GM21619 (cell line): ENCODE data around the gene MLN.
A peak's percentile ranks its signal among the peaks of the same experiment; 100 is the strongest.

ENCODE experiments used
- ATAC-seq: cut with Tn5 transposase; IDR thresholded peaks from one replicate; pipeline ENCODE4 v1.9.1; 2021; ENCODE audit not compliant: unreplicated experiment

The MLN gene

DNA sequence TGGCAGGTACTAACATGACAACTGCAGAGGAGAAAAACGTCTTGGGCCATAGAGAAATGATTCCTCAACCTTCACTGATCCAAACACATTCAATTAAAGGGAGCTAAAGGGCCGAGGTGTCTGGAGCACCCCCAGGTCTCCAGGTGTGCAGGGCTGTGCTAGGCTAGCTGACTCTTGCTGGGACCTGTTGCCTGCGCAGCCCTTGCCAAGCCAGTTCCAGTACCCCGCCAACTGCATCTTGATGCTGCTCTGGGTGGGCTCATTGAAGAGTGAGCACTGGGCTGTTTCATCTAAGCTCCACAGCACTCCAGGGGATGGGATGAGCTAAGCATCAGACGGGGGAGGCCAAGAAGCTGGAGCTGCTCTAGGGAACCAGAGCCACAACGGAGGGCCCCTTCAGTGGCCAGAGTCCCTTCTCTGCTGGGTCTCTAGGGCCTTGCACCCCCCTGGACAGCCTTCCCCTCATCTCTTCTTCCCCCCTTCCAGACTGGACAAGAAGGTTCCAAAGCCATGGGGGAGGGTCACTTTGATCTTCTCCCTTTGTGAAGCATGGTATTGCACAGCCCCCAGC is 30.8 kb downstream of the MLN start:
- no peak for ATAC-seq

DNA sequence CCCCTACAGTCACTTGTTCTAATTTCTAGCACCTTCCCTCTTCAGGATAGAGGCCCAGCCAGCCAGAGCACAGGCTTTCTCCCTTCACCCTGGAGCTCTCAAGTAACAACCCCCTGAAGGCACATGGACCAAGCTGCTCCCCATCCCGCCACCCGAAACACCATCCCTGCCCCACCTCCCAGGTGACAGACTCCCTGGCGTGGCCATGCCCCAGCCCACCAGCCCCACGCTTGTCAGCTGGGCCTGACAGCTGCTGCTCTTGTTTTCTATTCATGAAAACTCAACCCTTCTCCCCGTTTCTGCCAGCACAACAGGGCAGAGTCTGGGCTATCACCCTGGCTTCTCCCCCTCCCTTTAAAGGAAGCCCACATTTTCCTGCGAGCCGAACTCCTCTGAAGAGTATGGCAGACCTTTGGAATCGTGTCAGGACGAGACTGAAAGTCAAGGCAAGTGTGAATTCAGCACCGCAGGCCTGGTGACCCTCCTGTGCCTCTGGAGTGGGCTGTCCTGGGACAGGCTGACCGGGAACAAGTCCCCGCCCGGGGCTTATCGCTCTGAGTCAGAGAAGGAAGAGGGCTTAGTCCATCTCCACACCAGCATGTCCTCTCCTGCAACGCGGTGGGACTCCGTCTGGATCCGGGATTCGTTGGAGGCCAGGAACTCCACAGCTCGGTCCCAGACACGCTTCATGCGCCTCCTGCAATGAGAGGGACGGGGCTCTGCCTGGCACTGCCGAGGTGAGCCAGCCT is 31.5 kb downstream of the MLN start:
- ATAC-seq = no peak

DNA sequence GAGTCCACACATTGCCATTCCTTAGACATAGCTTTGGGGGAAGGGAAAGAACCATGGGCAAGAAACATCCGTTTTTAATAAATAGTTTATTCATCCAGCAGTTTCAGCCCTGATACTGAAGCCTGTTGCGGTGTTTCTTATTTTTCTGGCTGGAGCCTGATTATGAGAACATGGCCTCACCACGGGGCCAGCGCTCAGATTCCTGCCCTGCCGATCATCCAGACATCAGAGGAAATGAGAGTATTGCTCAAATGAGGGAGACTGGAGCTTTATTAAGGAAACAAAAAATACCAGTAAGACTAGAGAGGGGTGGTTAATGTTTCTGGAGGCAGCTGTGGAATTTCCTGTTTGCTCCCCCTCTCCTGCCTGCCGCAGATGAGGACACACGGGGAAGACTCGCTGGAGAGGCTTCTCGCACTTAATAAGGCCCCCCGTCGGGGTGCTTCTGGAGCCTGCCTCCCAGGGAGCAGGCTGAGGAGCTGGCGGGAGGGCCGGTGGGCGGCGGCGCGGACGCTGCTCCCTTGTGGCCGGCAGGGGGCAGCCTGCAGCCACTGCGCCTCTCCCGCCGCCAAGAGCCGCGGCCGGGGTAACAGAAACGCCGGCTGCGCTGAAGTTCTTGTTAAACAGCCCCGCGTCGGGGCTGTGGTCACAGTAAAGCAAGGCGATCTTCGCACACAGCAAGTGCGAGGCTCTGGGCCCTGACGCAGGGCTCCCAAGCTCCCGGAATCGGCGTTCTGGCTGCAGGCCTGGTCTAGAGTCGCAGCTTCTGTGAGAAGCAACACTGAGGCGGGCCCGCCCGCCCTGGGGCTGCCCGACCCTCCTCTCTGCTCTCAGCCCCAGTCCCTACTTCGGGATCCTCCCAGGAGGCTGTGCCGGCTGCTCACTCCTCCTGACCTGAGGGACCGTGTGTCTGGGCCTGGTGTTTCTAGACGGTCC is 32.4 kb downstream of the MLN start:
- no peak for ATAC-seq

DNA sequence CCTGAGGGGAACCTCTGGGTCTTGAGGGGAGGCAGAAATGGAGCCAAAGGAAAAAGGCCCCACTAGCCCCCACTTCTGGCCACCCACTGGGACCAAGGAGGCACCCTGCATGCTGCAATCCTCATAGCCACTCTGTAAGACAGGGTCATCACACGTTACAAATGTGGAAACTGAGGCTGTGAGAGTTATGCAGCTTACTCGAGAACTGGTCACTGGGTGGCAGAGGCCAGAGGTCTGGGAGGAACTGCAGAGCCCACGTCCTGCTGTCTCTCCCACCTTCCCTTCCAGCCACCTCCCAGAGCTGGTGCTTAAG is 33.0 kb downstream of the MLN start:
- ATAC-seq = no peak

DNA sequence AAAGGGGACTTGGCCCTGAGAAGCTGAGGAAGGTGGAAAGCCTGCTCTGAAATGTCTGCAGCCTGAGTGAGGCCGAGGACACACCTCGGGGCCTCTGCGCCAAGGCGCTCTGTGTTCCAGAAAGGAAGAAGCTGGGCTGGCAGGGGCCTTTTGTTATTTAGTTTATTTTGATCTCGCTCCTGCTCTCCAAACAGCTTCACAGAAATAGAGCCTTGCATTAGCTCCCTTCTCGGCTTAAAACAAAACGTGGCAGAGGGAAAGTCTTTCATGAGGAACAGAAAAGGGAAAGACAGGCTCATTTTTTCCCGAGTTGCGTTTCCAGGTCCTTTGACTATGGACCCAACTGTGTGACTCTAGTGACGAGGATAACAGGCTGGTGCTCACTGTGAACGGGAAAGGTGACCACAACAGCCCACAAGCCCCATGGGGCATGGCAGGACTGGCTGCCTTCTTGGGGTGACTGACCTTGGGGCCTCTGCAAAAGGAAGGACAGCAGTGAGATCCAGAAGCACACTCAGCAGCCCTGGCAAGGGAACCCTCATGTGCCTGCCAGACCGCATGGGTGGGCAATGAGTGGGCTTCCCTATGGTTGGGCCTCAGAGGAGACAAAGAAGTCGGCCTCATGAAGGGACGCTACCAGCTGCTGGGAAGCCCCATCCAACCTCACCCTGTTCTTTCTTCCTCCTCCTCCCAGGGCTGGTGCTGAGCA is 33.5 kb downstream of the MLN start:
- no peak for ATAC-seq

DNA sequence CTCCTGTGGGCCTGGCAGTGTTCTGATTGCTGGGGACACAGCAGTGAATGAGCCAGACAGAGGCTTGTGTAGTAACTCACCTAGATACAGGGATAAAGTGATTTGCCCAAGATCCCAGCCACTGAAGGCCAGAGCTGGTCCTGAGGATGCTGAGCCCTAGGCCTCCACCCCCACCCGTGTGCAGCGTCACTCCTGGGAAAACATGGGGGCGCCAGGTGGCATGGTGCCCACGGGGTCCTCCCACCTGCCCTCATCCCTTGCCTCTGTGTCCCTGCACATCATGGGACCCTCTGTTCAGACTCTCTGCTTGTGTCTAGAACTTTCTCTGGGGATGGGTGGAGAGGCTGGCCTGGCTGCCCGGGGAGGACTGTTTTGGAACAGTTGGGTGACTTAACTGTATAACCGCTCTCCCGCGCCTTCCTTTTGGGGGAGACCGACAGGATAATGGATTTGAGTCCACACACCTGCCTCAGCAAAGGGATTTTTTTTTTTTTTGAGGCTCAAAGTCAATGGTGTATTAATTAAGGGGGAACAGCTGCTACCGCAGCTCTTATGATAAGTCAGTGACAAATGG is 34.5 kb downstream of the MLN start:
- ATAC-seq = no peak

DNA sequence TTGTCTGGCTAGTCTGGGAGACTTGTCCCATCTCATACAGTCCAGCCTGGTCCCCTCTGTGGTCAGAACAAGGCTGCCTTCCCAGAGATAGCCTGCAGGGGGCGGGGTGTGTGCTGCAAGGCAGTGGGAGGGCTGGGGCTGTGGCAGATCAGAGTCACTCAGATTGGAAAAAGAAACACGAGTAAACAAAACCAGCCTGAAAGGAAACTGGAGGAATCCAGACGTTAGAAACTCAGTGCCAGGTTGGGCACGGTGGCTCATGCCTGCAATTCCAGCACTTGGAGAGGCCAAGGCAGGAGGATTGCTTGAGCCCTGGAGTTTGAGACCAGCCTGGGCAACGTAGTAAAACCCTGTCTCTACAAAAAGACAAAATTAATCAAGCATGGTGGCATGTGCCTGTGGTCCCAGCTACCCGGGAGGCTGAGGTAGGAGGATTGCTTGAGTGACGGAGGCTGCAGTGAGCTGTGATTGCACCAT is 35.1 kb downstream of the MLN start:
- ATAC-seq = peak; percentile 57

DNA sequence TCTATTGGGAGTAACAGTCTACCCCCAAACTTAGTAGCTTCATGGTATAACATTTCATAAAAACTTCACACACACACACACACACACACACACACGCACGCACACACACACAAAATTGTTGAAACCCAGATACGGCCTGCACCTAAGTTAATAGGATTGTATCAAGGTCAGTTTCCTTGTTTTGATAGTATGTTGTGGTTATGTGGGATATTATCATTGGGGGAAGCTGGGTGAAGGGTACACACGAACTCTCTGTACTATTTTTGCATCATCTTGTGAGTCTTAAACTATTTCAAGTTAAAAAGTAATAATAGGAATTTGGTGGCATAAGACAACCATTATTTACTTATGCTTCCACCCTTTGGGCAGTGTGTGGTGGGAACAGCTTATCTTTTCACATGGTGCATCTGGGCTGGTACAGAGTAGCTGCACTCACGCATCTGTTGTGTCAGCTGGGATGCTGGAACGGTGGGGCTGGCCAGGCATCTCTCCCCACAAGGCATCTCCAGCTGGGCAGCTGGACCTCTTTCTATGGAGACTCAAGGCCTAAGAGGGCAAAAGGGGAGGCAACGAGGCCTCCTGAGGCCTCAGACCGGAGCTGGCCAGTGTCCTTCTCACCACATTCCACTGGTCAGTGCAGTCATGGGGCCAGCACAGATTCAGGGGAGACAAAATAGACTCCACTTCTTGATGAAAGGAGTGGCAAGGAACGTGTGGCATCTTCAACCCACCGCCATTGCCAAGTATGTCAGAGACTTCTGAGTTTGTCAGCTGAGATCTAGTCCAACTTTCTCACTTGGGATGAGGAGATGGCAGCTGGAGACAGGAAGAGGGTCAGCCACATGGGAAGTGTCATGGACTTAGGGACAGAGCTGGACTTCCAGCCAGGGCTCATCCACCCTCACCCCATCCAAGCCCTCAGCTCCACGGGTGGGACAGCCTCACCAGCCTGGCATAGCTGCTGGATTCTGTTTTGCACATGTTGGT is 36.6 kb downstream of the MLN start:
- no peak for ATAC-seq

DNA sequence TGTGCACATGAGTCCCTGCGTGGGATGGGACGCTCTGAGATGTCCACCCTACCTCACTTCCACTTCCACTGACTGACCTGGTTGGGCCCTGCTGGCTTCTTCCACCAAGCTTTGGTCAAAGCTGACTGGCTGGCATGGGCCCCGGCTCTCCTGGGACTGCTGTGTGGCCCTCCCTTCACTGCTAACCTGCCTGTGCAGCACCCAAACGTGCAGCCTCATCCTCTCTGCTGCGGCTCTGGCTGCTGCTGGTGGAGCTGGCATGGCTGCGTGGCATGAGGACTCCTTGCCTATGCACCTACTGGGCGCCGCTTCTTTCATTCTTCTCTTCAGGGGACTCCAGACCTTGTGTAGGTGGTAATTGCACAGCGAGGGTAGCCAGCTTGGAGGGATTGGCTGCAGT is 38.4 kb downstream of the MLN start:
- ATAC-seq = no peak

DNA sequence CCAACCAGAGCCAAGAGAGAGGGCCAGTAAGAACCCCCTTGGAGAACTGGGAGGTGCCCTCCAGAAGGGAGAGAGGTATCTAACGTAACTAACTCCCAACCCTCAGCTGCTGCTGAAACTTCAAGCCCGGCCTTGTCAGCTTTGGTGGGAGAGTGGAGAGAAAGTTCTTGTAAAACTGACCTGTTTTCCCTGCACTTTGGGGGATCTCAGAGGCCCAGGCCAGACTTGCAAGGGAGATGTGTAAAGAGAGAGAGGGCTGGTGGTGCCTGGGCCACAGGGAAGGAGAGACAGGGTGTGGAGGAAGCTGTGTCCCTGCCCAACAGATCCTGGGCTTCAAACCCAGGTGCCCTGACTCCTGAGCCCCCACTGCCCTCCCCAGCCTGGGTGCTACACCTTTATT is 39.8 kb downstream of the MLN start:
- ATAC-seq = no peak

DNA sequence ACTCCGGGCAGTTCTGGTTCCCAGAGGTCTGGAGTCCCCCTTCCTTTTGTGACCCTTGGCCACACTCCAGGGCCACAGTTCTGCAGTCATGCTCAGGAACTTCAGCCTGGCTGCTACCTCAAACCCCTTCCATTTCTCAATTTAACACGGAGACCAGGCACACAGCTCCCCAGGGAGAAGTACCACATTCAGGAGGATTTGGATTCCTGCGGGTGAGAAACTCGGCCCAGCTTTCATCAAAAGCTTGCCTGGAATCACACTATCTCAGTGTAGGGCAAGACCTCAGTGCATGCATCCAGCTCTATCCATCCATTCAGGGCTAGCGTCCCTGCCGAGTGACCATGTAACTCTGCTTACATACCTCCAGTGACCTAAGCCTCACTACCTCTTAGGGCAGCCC is 40.3 kb downstream of the MLN start:
- no peak for ATAC-seq

DNA sequence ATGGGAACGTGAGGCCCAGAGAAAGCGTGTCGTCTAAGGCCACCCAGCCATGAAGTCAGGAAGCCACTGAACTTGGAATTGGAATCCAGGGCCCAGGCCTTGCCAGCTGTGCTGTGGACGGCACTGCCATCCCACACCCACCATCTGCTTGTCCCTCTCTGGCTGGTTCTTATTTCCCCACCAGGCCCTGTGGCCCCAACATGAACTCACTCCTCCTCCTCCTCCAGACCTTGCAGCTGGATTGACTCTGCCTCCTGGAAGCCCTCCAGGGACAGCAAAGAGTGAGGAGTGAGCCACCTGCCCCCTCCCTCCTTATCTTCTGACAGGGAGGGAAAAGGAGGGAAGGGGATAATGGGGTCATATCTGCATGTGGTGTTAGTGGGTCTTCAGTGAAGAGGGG is 41.1 kb downstream of the MLN start:
- no peak for ATAC-seq

DNA sequence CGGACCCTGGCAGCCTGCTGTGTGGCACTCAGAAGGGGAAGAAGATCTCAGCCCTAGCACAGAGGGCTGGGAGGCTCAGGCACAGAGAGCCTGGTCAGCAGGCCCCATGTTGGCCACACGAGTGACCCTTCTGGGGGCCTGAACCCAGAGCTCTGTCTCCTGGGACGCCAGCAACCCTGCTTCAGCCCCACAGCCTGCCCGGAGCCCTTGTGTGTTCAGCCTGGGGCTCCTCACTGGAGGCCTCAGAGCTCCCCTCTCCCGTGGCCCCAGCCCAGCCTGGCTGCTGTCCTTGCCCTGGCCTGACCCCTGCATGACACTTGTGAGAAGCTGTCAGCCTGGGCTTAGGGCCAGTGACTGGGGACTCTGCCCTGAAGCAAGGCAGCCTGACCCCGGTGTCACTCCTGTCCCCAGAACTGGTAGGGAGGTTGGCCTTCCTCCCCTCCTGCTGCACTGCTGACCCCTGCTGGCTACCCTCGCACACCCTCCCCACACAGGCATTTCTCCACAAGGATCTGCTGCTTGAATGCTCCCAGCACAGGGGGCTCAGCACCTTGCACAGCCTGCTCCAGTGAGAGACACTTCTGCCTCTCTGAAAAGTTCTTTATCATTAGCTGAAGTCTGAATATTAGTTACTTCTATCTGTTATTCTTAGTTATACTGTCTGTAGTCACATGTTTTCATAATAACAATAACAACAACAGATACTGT is 41.7 kb downstream of the MLN start:
- no peak for ATAC-seq

DNA sequence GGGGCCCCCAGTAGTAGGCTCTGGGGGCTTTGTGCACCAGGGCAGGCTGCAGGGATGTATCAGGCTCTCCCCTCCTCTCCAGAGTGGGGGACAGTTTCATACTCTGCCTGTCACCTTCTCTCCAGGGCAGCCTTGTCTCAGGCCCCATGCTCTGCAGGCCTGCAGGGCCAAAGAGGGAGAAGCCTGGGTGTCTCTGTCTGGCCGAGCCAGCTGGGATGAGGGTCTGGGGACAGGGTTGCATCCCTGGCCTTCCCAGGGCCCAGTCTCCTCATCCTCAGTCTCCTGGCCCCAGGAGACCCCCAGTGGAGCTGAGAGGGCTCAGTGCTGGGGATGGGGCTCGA is 42.3 kb downstream of the MLN start:
- no peak for ATAC-seq

DNA sequence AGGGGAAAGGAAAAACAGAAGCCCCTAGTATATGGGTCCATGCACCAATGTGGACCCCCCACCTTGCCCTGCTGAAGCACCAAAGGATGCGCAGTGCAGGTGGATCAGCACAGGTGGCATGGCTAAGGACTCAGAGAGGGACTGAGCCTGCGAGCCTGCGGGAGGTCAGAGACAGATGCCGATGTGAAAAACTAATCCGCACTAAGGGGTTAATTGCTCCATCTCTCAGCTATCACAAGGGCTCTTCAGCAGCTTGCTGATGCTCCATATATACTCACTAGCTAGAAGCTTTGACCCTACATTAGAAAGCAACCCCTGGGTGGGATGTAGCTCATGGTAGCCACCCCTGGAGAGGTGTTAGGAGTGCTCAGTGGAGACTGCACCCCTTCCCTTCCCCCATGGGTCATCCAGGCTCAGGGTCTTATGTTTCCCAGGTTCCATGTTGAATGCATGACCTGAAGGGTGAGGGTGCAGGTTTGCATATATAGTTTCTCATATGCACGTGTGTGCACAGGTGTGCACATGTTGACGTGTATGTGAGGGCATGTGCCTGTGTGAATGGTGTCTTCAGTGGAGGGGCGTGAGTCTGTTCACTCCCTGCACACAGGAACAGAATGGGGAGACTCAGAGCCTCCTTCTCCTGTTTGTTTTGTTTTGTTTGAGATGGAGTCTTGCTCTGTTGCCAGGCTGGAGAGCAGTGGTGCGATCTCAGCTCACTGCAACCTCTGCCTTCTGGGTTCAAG is 43.7 kb downstream of the MLN start:
- ATAC-seq = no peak

DNA sequence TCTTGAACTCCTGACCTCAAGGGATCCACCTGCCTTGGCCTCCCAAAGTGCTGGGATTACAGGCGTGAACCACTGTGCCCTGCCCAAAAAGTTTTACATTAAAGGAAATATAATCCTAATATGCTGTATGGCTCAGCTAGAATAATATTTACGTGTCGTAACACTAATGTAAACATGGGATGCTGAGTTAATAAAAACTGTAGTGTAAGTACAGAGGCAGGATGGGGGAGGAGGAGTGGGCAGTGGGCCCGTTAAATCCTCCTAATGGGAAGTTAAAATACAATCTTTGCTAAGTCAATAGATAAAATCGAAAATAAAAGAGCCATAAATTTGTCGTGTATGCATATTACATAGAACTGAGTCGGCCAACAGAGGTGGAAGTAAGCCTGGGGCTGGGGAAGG is 45.0 kb downstream of the MLN start:
- ATAC-seq = no peak

DNA sequence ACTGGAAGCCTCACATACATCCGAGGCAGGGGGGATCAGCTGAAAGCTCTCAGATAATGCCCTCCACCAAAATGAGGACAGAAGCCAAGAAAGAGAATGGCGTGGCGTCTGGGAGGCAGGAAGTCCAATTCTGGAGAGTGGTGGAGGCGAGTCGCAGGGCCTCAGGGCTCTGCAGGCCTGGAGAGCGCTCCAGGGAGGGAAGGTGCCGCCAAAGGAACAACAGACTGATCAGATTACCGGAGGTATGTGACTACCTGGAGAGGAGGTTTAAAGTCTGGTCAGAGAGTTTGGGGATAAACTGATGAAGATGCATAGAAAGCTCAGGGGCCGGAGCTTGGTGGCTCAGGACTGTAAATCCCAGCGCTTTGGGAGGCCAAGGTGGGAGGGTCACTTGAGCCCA is 45.9 kb downstream of the MLN start:
- ATAC-seq = no peak

DNA sequence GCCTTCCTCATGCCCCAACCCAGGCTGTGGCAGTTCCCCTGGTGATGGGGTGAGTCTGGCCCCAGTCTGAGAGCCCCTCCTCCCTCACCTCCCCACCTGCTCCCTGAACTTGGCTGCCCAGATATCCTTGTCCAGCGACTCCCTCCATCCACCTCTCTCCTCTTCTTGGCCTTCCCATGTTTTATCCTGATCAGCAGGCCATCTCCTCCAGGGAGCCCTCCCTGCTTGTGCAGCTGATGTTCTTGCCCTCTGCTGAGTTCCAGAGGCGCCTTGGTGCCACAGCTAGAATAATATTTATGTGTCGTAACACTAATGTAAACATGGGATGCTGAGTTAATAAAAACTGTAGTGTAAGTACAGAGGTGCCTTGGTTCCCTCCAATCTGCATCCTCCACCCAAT is 46.7 kb downstream of the MLN start:
- no peak for ATAC-seq
